ENCODE results near the gene ADRB2.
A peak's percentile ranks its signal among the peaks of the same experiment; 100 is the strongest.

The ADRB2 gene

DNA sequence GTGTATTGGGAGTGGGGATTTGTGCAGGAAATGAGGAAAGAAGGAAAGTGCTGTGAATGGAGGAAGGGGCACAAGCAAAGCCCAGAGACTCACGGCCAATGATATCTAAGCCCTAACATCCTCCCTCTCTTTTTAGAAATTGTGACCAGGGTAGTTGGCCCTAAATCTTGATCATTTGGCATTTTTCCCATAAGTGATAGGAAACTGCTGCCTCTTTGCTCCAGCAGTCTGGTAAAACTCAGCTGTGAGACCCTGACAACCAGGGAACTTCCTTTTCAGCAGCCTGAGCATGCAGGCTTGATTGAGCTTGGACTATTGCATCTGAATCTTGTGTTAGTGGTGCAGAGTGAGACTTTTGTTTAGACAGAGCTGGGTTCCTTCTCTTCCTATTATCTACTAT lies 9.6 kb upstream of the ADRB2 start:
- H3K79me2 ChIP-seq (ENCODE audit: insufficient read depth, low read length) = no peaks in the 10 kb centered on the region
- H3K27me3 ChIP-seq (ENCODE audit: insufficient read depth, low read length) = no peaks in the 10 kb centered on the region
- H3K9me3 ChIP-seq (ENCODE audit: low read length) = no peaks in the 10 kb centered on the region
- no peaks in the 10 kb centered on the region for H3K36me3 ChIP-seq (ENCODE audit: insufficient read depth, low read length)
- no peaks in the 10 kb centered on the region for H3K9me2 ChIP-seq (ENCODE audit: low read depth, low read length)
- H4K20me1 ChIP-seq (ENCODE audit: insufficient read depth, low read length) = no peaks in the 10 kb centered on the region
- no peak overlapping the region for H3K4me2 ChIP-seq (ENCODE audit: low read length)
- H3K4me3 ChIP-seq (ENCODE audit: low read depth, low read length, poor library complexity, severe bottlenecking) = no peak overlapping the region
- H2AFZ ChIP-seq (ENCODE audit: low read length) = no peak overlapping the region
- no peaks in the 10 kb centered on the region for H3K4me1 ChIP-seq (ENCODE audit: insufficient read depth, low read length, severe bottlenecking)
- H3K27ac ChIP-seq (ENCODE audit: low read depth, low read length, poor library complexity, severe bottlenecking) = no peak overlapping the region
- TF ChIP-seq EZH2 (IDR thresholded peaks at IDR 0.05; ENCODE audit: borderline replicate concordance, low read length) = no peak
- TF ChIP-seq, protein P1, sequence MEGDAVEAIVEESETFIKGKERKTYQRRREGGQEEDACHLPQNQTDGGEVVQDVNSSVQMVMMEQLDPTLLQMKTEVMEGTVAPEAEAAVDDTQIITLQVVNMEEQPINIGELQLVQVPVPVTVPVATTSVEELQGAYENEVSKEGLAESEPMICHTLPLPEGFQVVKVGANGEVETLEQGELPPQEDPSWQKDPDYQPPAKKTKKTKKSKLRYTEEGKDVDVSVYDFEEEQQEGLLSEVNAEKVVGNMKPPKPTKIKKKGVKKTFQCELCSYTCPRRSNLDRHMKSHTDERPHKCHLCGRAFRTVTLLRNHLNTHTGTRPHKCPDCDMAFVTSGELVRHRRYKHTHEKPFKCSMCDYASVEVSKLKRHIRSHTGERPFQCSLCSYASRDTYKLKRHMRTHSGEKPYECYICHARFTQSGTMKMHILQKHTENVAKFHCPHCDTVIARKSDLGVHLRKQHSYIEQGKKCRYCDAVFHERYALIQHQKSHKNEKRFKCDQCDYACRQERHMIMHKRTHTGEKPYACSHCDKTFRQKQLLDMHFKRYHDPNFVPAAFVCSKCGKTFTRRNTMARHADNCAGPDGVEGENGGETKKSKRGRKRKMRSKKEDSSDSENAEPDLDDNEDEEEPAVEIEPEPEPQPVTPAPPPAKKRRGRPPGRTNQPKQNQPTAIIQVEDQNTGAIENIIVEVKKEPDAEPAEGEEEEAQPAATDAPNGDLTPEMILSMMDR (IDR thresholded peaks at IDR 0.05; ENCODE audit: low read length) = no peak
- H3K9ac ChIP-seq (ENCODE audit: low read length) = no peak overlapping the region
- no peaks in the 10 kb centered on the region for H3F3A ChIP-seq (ENCODE audit: insufficient read depth, low read length)

GRCh38 chr5:148817606-148818005 lies 8.8 kb upstream of the ADRB2 start:
- Histone ChIP-seq H3K27ac (ENCODE audit: low read depth, low read length, poor library complexity, severe bottlenecking) (no peak overlapping the region), H3K9me3 (ENCODE audit: low read length) (no peaks in the 10 kb centered on the region), H3K4me1 (ENCODE audit: insufficient read depth, low read length, severe bottlenecking) (no peaks in the 10 kb centered on the region), H3K4me2 (ENCODE audit: low read length) (no peak overlapping the region), H3F3A (ENCODE audit: insufficient read depth, low read length) (no peaks in the 10 kb centered on the region), H3K9me2 (ENCODE audit: low read depth, low read length) (no peaks in the 10 kb centered on the region), H4K20me1 (ENCODE audit: insufficient read depth, low read length) (no peaks in the 10 kb centered on the region), H2AFZ (ENCODE audit: low read length) (no peak overlapping the region), H3K36me3 (ENCODE audit: insufficient read depth, low read length) (no peaks in the 10 kb centered on the region), H3K4me3 (ENCODE audit: low read depth, low read length, poor library complexity, severe bottlenecking) (no peak overlapping the region), H3K27me3 (ENCODE audit: insufficient read depth, low read length) (no peaks in the 10 kb centered on the region), H3K79me2 (ENCODE audit: insufficient read depth, low read length) (no peaks in the 10 kb centered on the region), H3K9ac (ENCODE audit: low read length) (no peak overlapping the region)
- TF ChIP-seq, protein P1 (IDR thresholded peaks at IDR 0.05; ENCODE audit: low read length) = no peak
- no peak for TF ChIP-seq EZH2 (IDR thresholded peaks at IDR 0.05; ENCODE audit: borderline replicate concordance, low read length)

DNA sequence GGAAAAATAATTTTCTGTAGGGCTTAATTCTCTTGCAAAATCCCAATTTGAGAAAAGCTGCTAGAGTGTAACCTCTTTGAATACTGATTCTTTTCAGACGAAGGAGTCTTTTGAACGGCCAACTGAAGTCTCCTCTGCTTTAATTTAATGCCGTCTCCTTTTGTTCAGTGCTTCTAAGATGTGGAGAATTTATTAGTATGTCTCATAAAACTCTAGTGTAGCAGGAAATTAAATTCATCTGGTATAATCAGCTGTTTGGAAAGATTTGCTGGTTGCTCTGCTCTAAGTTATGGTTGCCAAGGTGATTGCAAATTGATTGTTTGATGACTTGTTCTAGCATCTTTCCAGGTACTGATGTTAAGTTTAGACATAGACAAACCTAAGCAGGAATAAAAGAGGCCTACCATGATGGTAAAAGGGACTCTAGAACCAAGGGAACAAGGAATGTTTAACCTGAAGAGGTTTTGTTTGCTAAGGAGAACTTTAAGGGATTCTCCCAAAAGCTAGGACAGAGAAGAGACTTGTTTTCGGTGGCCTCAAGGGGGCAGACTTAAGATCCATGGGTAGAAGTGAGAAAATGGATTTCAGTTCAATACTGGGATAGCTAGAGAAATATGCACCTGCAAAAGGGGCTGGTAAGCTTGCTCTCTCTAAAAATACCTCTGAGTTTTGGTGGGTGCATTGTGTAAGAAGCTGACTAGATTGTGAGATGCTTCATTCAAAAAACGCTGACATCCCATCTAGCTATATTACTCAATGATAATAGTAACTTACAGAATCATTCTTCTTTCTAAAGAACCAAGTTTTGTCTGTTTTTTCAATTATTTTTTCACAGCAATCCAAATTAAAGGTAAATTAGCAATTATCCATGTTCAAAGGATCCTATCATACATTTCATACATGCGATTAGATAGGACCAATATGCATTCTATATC lies 5.7 kb upstream of the ADRB2 start:
- TF ChIP-seq EZH2 (IDR thresholded peaks at IDR 0.05; ENCODE audit: borderline replicate concordance, low read length) = no peak
- TF ChIP-seq, protein P1 (IDR thresholded peaks at IDR 0.05; ENCODE audit: low read length) = peak; percentile 62
- Histone ChIP-seq H3K4me1 (ENCODE audit: insufficient read depth, low read length, severe bottlenecking) (no peaks in the 10 kb centered on the region), H2AFZ (ENCODE audit: low read length) (no peak overlapping the region), H3K27me3 (ENCODE audit: insufficient read depth, low read length) (no peaks in the 10 kb centered on the region), H3K36me3 (ENCODE audit: insufficient read depth, low read length) (no peaks in the 10 kb centered on the region), H3K4me3 (ENCODE audit: low read depth, low read length, poor library complexity, severe bottlenecking) (no peak overlapping the region), H3K9me2 (ENCODE audit: low read depth, low read length) (no peaks in the 10 kb centered on the region), H3K9me3 (ENCODE audit: low read length) (no peaks in the 10 kb centered on the region), H4K20me1 (ENCODE audit: insufficient read depth, low read length) (no peaks in the 10 kb centered on the region), H3K4me2 (ENCODE audit: low read length) (no peak overlapping the region), H3K27ac (ENCODE audit: low read depth, low read length, poor library complexity, severe bottlenecking) (no peak overlapping the region), H3K79me2 (ENCODE audit: insufficient read depth, low read length) (no peaks in the 10 kb centered on the region), H3F3A (ENCODE audit: insufficient read depth, low read length) (no peaks in the 10 kb centered on the region), H3K9ac (ENCODE audit: low read length) (no peak overlapping the region)
